ENCODE results near the gene DPP6. TPM values are rescaled to one million over a fixed set of nuclear protein-coding genes. Genes with fewer than 3 reads are reported as not detected.
A peak's percentile ranks its signal among the peaks of the same experiment; 100 is the strongest.
"Not testable (repeated sequence)": the region's sequence is repeated elsewhere in the genome, so short reads cannot be mapped to it uniquely, and the experiment has no call there.

The DPP6 gene
- total RNA-seq, 2 experiments from 2014 or later, result not detected

GRCh38 chr7:154913638-154914307 is 861.6 kb downstream of the DPP6 start:
- peak overlapping the region; percentile 59 for H3K4me3 Mint-ChIP-seq
- peak; percentile 90 for DNase-seq
- peaks cover 8% of the 10 kb centered on the region for H3K9me3 Mint-ChIP-seq
- peaks cover 4% of the 10 kb centered on the region for H3K4me1 Mint-ChIP-seq (ENCODE audit: low read depth)
- H3K36me3 Mint-ChIP-seq, result no peaks in the 10 kb centered on the region
- ChIA-PET POLR2A (no interaction called here), CTCF (interaction anchor here (0.7 to 4.6 kb wide), 38 partner anchors 9 to 841 kb away, joined by 3 to 54 read pairs (median 4); partner anchors contain the start of gene INSIG1)
- intact Hi-C loops (cut with micrococcal nuclease), result loop anchor here (1.0 kb wide), 1 partner anchor 95 kb away; no protein-coding TSS in a partner anchor
- H3K27ac Mint-ChIP-seq, result no peak overlapping the region
- H3K27me3 Mint-ChIP-seq, result peaks cover 28% of the 10 kb centered on the region

- Mint-ChIP-seq H3K36me3 (no peaks in the 10 kb centered on the region), H3K27me3 (peaks cover 22% of the 10 kb centered on the region), H3K9me3 (peaks cover 8% of the 10 kb centered on the region), H3K27ac (no peak overlapping the region), H3K4me3 (no peak overlapping the region), H3K4me1 (ENCODE audit: low read depth) (peaks cover 4% of the 10 kb centered on the region)
- no peak for DNase-seq
- ChIA-PET POLR2A (no interaction called here), CTCF (interaction anchor here (0.8 to 4.6 kb wide), 33 partner anchors 9 to 684 kb away, joined by 3 to 54 read pairs (median 4); partner anchors contain the start of gene INSIG1)
- intact Hi-C loops (cut with micrococcal nuclease), result no loop called here
These were observed 862.3 kb downstream of the DPP6 start for GRCh38 chr7:154914308-154914995.

- ChIA-PET POLR2A (no interaction called here), CTCF (interaction anchor here (1.0 to 4.6 kb wide), 13 partner anchors 8 to 429 kb away, joined by 3 to 54 read pairs (median 7); no protein-coding TSS in a partner anchor)
- H3K9me3 Mint-ChIP-seq, result peaks cover 8% of the 10 kb centered on the region
- H3K27ac Mint-ChIP-seq, result no peak overlapping the region
- H3K4me3 Mint-ChIP-seq, result no peak overlapping the region
- DNase-seq, result no peak
- H3K27me3 Mint-ChIP-seq, result peaks cover 19% of the 10 kb centered on the region
- intact Hi-C loops (cut with micrococcal nuclease), result no loop called here
- H3K4me1 Mint-ChIP-seq (ENCODE audit: low read depth), result peaks cover 4% of the 10 kb centered on the region
- no peaks in the 10 kb centered on the region for H3K36me3 Mint-ChIP-seq
These were observed 862.8 kb downstream of the DPP6 start for GRCh38 chr7:154914996-154915380.

- H3K4me1 Mint-ChIP-seq (ENCODE audit: low read depth), result peaks cover 4% of the 10 kb centered on the region
- H3K9me3 Mint-ChIP-seq, result peaks cover 8% of the 10 kb centered on the region
- no peak overlapping the region for H3K4me3 Mint-ChIP-seq
- CTCF ChIA-PET, result interaction anchor here (1.1 to 4.6 kb wide), 6 partner anchors 8 to 429 kb away, joined by 3 to 54 read pairs (median 20); no protein-coding TSS in a partner anchor
- POLR2A ChIA-PET, result no interaction called here
- H3K27me3 Mint-ChIP-seq, result peaks cover 19% of the 10 kb centered on the region
- no peak overlapping the region for H3K27ac Mint-ChIP-seq
- DNase-seq, result no peak
- intact Hi-C loops (cut with micrococcal nuclease), result no loop called here
- H3K36me3 Mint-ChIP-seq, result no peaks in the 10 kb centered on the region
These were observed 863.4 kb downstream of the DPP6 start for GRCh38 chr7:154915600-154915999.

- Mint-ChIP-seq H3K4me1 (ENCODE audit: low read depth) (peaks cover 4% of the 10 kb centered on the region), H3K36me3 (no peaks in the 10 kb centered on the region), H3K27me3 (peaks cover 19% of the 10 kb centered on the region), H3K4me3 (no peak overlapping the region), H3K27ac (no peak overlapping the region), H3K9me3 (peaks cover under 1% of the 10 kb centered on the region)
- intact Hi-C loops (cut with micrococcal nuclease), result no loop called here
- DNase-seq, result no peak
- ChIA-PET CTCF (interaction anchor here (4.3 to 4.6 kb wide), 2 partner anchors 12 to 36 kb away, joined by 45 to 54 read pairs; no protein-coding TSS in a partner anchor), POLR2A (no interaction called here)
These were observed 864.2 kb downstream of the DPP6 start for GRCh38 chr7:154916381-154916780.

GRCh38 chr7:154916856-154917807 is 864.9 kb downstream of the DPP6 start:
- peaks cover 4% of the 10 kb centered on the region for H3K4me1 Mint-ChIP-seq (ENCODE audit: low read depth)
- H3K27me3 Mint-ChIP-seq, result peaks cover 19% of the 10 kb centered on the region
- no peak overlapping the region for H3K4me3 Mint-ChIP-seq
- H3K9me3 Mint-ChIP-seq, result no peaks in the 10 kb centered on the region
- no peaks in the 10 kb centered on the region for H3K36me3 Mint-ChIP-seq
- H3K27ac Mint-ChIP-seq, result no peak overlapping the region
- ChIA-PET POLR2A (no interaction called here), CTCF (interaction anchor here (1.4 to 4.6 kb wide), 2 partner anchors 10 to 35 kb away, joined by 7 to 45 read pairs; no protein-coding TSS in a partner anchor)
- DNase-seq, result no peak
- intact Hi-C loops (cut with micrococcal nuclease), result no loop called here

- peaks cover 4% of the 10 kb centered on the region for H3K4me1 Mint-ChIP-seq (ENCODE audit: low read depth)
- H3K4me3 Mint-ChIP-seq, result no peak overlapping the region
- CTCF ChIA-PET, result interaction anchor here (1.4 kb wide), 1 partner anchor 10 kb away, joined by 7 read pairs; no protein-coding TSS in a partner anchor
- H3K27ac Mint-ChIP-seq, result no peak overlapping the region
- H3K27me3 Mint-ChIP-seq, result peaks cover 19% of the 10 kb centered on the region
- no peak for DNase-seq
- H3K9me3 Mint-ChIP-seq, result no peaks in the 10 kb centered on the region
- intact Hi-C loops (cut with micrococcal nuclease), result no loop called here
- H3K36me3 Mint-ChIP-seq, result no peaks in the 10 kb centered on the region
- POLR2A ChIA-PET, result no interaction called here
These were observed 865.6 kb downstream of the DPP6 start for GRCh38 chr7:154917808-154918160.

- peaks cover 4% of the 10 kb centered on the region for H3K4me1 Mint-ChIP-seq (ENCODE audit: low read depth)
- POLR2A ChIA-PET, result no interaction called here
- no peak for DNase-seq
- peaks cover 19% of the 10 kb centered on the region for H3K27me3 Mint-ChIP-seq
- H3K4me3 Mint-ChIP-seq, result no peak overlapping the region
- no peaks in the 10 kb centered on the region for H3K9me3 Mint-ChIP-seq
- intact Hi-C loops (cut with micrococcal nuclease), result no loop called here
- H3K36me3 Mint-ChIP-seq, result no peaks in the 10 kb centered on the region
- CTCF ChIA-PET, result interaction anchor here (1.4 kb wide), 1 partner anchor 9 kb away, joined by 7 read pairs; no protein-coding TSS in a partner anchor
- no peak overlapping the region for H3K27ac Mint-ChIP-seq
These were observed 866.1 kb downstream of the DPP6 start for GRCh38 chr7:154918266-154918665.

- intact Hi-C loops (cut with micrococcal nuclease), result no loop called here
- Mint-ChIP-seq H3K27ac (no peak overlapping the region), H3K4me1 (ENCODE audit: low read depth) (peaks cover 3% of the 10 kb centered on the region), H3K9me3 (no peaks in the 10 kb centered on the region), H3K36me3 (no peaks in the 10 kb centered on the region), H3K4me3 (no peak overlapping the region), H3K27me3 (peaks cover 18% of the 10 kb centered on the region)
- CTCF ChIA-PET, result interaction anchor here (1.1 to 1.4 kb wide), 2 partner anchors 9 kb away, joined by 5 to 7 read pairs; no protein-coding TSS in a partner anchor
- POLR2A ChIA-PET, result no interaction called here
- DNase-seq, result no peak
These were observed 866.5 kb downstream of the DPP6 start for GRCh38 chr7:154918741-154919140.

- Mint-ChIP-seq H3K4me3 (no peak overlapping the region), H3K9me3 (no peaks in the 10 kb centered on the region), H3K36me3 (no peaks in the 10 kb centered on the region), H3K27ac (no peak overlapping the region), H3K4me1 (ENCODE audit: low read depth) (no peaks in the 10 kb centered on the region), H3K27me3 (peaks cover 15% of the 10 kb centered on the region)
- ChIA-PET CTCF (interaction anchor here (1.1 kb wide), 1 partner anchor 8 kb away, joined by 5 read pairs; no protein-coding TSS in a partner anchor), POLR2A (no interaction called here)
- intact Hi-C loops (cut with micrococcal nuclease), result loop anchor here (10.0 kb wide), 1 partner anchor 845 kb away; no protein-coding TSS in a partner anchor
- no peak for DNase-seq
These were observed 867.4 kb downstream of the DPP6 start for GRCh38 chr7:154919344-154920225.

- H3K4me3 Mint-ChIP-seq; H3K36me3 Mint-ChIP-seq; H3K27ac Mint-ChIP-seq; DNase-seq; H3K9me3 Mint-ChIP-seq; H3K4me1 Mint-ChIP-seq (ENCODE audit: low read depth); H3K27me3 Mint-ChIP-seq: not testable (repeated sequence)
- intact Hi-C loops (cut with micrococcal nuclease), result loop anchor here (10.0 kb wide), 1 partner anchor 842 kb away; no protein-coding TSS in a partner anchor
- ChIA-PET POLR2A (interaction anchor here (0.6 kb wide), 1 partner anchor 628 kb away, joined by 3 read pairs; no protein-coding TSS in a partner anchor), CTCF (interaction anchor here (0.9 to 3.0 kb wide), 2 partner anchors 9 to 29 kb away, joined by 3 to 19 read pairs; no protein-coding TSS in a partner anchor)
These were observed 870.3 kb downstream of the DPP6 start for GRCh38 chr7:154922472-154922871.
